NB4 (cell line): Measurements from ENCODE around the gene CENPVL3.
A peak's percentile ranks its signal among the peaks of the same experiment; 100 is the strongest.

Experiments
- CTCF ChIP-seq: IDR thresholded peaks from one replicate; pipeline ENCODE4 v1.5.1; 2012; ENCODE audit warnings: low read depth, low read length
- MAX ChIP-seq: IDR thresholded peaks from 2 replicates; pipeline ENCODE4 v1.6.1; 2011; ENCODE audit warnings: low read depth, low read length
- MYC ChIP-seq: IDR thresholded peaks from 2 replicates; pipeline ENCODE4 v1.6.1; 2011; ENCODE audit warnings: low read depth, low read length
- POLR2A ChIP-seq: IDR thresholded peaks from 2 replicates; pipeline ENCODE4 v1.6.1; 2011; ENCODE audit warnings: mild to moderate bottlenecking; ENCODE audit not compliant: insufficient read length; ENCODE audit errors: extremely low read depth

GRCh38 chrX:51614353-51615012 is 4.2 kb downstream of the CENPVL3 start:
- TF ChIP-seq CTCF (peak; percentile 44), POLR2A (no peak), MYC (no peak), MAX (peak; percentile 39; the same call in 1 of the 2 replicates)
